Lower lobe of right lung (tissue), 2 donors: ENCODE measurements around the gene JTB. TPM values are rescaled to one million over a fixed set of nuclear protein-coding genes. Genes with fewer than 3 reads are reported as not detected.

Experiments used
- ATAC-seq, 2 donors: fragments of 200-7000 bp; cut with Tn5 transposase; one replicate each; pipeline ENCODE4 v1.9.1; 2020 to 2022; ENCODE audit warnings: mild to moderate bottlenecking in 2 of 2, moderate library complexity in 2 of 2
- DNase-seq: peaks from one replicate; pipeline ENCODE4 v3.0.0-alpha.2; 2020
- H3K27ac ChIP-seq: fragments of 200-600 bp; one replicate; pipeline ENCODE4 v1.8.0; 2022
- H3K27me3 ChIP-seq: fragments of 200-600 bp; one replicate; pipeline ENCODE4 v1.8.0; 2022; ENCODE audit warnings: low read depth
- H3K36me3 ChIP-seq: fragments of 200-600 bp; one replicate; pipeline ENCODE4 v1.8.0; 2022; ENCODE audit warnings: mild to moderate bottlenecking
- H3K4me1 ChIP-seq: fragments of 200-600 bp; one replicate; pipeline ENCODE4 v1.8.0; 2022
- H3K4me3 ChIP-seq: fragments of 200-600 bp; one replicate; pipeline ENCODE4 v1.8.0; 2022; ENCODE audit warnings: mild to moderate bottlenecking
- H3K9me3 ChIP-seq: fragments of 200-600 bp; one replicate; pipeline ENCODE4 v1.8.0; 2022
- intact Hi-C: fragments of 100-400 bp; cut with DNase I; formaldehyde crosslinking; loops from one replicate; pipeline ENCODE4 v1.11.0; 2022
- total RNA-seq: library from RNA; stranded (reverse); fragmentation: NEBNext Ultra II Directional; extraction: Animal tissue kit (Norgen Biotek cat#: 25700); gene quantifications from one replicate; pipeline ENCODE4 v1.2.1, GENCODE V29; 2021
- TF ChIP-seq, protein P1 (sequence below): fragments of 200-600 bp; IDR thresholded peaks from one replicate; pipeline ENCODE4 v1.8.0; 2022; ENCODE audit warnings: antibody characterized with exemption, mild to moderate bottlenecking
- donor health status: DM: no; HTN: yes; CAD: no; lungs with severe emphysema.

JTB gene
- total RNA-seq, 1 donor from 2014 or later = 121 TPM

DNA sequence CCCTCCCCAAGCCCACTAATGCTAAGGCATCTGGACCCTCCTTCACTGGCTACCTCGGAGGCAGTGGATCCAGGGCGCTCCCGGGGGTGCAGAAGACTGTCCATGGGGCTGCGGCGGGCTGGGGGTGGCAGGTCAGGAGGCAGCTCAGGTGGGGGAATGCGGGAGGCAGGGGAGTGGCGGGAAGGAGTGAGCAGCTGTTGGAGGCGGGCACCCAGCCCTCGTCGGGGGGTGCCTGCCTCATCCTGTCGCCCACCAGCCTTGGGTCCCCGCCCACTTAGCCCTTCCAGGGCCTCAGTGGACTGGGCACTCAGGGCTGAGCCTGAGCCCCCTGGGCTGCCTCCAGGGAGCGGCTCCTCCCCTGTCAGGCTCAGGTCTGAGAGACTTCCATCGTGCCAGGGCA lies 44.0 kb downstream of the JTB start:
- TF ChIP-seq, protein P1, sequence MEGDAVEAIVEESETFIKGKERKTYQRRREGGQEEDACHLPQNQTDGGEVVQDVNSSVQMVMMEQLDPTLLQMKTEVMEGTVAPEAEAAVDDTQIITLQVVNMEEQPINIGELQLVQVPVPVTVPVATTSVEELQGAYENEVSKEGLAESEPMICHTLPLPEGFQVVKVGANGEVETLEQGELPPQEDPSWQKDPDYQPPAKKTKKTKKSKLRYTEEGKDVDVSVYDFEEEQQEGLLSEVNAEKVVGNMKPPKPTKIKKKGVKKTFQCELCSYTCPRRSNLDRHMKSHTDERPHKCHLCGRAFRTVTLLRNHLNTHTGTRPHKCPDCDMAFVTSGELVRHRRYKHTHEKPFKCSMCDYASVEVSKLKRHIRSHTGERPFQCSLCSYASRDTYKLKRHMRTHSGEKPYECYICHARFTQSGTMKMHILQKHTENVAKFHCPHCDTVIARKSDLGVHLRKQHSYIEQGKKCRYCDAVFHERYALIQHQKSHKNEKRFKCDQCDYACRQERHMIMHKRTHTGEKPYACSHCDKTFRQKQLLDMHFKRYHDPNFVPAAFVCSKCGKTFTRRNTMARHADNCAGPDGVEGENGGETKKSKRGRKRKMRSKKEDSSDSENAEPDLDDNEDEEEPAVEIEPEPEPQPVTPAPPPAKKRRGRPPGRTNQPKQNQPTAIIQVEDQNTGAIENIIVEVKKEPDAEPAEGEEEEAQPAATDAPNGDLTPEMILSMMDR = no peak
- intact Hi-C loops = no loop called here
- Histone ChIP-seq H3K4me1 (peaks cover 7% of the 10 kb centered on the region), H3K27me3 (no peaks in the 10 kb centered on the region), H3K36me3 (peaks cover 89% of the 10 kb centered on the region), H3K9me3 (no peaks in the 10 kb centered on the region), H3K27ac (no peak overlapping the region), H3K4me3 (no peak overlapping the region)
- ATAC-seq = no peak
- no peak for DNase-seq

DNA sequence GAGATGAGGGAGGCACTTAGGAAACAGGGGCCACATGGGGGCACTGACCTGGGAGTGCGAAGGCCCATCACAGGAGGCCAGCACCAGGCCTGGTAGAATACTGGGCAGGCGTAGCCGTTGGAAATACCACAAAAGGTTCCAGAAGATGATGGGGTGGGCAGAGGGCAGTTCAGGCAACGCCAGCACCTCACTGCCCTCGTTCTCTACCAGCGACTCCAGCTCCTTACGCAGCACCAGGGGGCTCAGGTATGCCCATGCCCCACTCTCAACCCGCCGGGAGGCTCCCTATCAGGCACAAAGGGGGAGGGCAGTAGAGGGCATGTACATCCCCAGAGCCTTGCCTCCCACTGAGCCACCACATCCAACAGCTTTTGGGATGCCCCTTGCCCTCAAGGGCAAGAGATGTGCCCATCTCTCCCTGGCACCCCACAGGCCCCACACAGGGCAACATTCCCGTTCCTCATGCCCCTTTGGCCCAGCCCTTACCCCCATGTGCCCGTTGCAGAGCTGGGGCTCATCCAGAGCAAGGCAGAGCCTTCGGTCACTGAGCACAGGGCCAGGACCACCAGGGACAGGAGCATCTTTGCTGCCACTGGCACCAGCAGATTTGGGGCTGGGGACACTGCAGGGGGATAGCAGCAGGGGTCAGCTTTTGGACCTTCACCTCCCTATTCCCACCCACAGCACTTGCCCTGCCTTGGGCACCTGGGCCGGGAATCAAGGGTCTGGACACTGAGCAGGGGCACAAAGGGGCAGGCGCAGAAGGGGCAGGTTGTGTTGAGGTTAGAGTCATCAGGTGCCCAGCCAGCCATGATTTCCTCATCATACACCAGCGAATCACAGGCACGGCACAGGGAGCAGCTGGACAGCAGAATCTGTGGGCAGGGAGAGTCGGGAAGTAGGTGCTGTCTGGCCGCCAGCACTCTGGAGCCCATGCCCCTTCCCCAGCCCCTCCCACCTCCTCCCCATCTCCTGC lies 45.0 kb downstream of the JTB start:
- intact Hi-C loops = no loop called here
- DNase-seq = no peak

DNA sequence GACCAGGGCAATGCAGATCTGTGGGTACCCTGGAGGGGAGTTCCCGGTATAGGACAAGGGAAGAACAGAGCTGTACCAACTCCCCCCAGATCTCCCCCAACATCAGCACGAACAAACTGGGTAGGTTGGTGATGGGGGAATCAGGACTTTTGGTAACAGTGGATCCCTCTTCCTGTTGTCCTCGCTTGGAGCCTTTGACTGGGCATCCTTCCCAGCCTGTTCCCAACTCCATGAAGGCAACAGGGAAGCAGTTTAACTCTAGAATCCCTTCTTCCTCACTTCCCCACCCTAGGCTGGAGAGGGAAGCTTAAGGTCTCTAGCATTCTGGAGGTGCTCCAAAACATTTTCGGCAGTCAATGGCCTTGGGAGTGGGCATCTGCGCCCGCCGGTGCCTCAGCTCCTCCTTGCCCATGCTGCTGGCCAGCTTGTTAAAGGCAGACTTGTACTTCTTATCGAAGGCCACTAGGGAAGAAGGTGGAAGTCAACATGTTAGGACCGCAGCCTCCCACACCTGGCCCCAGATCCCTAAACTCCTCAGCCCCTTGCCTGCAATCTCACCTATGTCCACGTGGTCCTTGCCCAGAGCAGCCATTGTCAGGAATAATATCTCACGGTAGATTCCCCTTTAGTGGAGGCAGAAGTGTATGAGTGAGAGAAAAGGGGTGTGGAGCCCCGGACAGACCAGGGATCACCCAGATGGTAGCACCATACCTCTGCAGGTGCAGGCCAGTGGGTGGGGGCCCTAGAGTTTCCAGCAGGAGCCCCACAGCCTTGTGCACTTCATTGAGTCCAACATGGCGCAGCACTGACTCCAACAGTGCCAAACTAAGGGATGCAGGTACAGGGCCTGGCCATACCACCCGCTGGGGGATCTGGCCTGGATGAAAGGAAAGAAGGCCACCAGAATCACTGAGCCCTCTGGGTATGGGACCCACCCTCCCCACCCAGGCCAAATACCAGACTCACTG lies 47.2 kb downstream of the JTB start:
- ATAC-seq (peak in 1 of 2 donors; percentile 4), DNase-seq (no peak)
- intact Hi-C loops = no loop called here
- Histone ChIP-seq H3K9me3 (no peaks in the 10 kb centered on the region), H3K4me3 (no peak overlapping the region), H3K27me3 (no peaks in the 10 kb centered on the region), H3K27ac (no peak overlapping the region), H3K36me3 (peaks cover 57% of the 10 kb centered on the region), H3K4me1 (peaks cover 11% of the 10 kb centered on the region)
- TF ChIP-seq, protein P1 = no peak

More for the DNA sequence above, 45.0 kb downstream of the JTB start:
- no peak overlapping the region for H3K4me3 ChIP-seq
- ATAC-seq = no peak
- H3K9me3 ChIP-seq = no peaks in the 10 kb centered on the region
- peaks cover 11% of the 10 kb centered on the region for H3K4me1 ChIP-seq
- peaks cover 79% of the 10 kb centered on the region for H3K36me3 ChIP-seq
- TF ChIP-seq, protein P1 = no peak
- no peak overlapping the region for H3K27ac ChIP-seq
- no peaks in the 10 kb centered on the region for H3K27me3 ChIP-seq

DNA sequence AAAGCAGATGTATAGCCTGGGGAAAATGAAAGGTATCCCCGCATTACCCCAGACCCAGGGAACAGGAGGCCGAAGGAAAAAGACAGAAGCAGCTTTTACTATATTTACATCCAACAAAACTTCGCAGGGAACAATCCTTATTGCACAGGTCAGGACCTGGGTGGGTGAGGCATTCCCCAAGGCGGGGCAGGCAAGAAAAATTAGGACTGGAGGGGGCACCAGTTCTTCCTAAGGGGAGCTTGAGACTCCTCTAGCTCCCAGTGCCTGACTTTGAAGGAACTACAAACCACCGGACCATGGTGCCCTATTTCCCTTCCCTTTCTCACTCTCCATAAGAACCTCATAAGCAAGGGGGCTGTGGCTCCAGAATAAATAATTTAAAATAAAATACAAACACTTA lies 48.0 kb downstream of the JTB start:
- no peak overlapping the region for H3K27ac ChIP-seq
- intact Hi-C loops = no loop called here
- ATAC-seq = no peak
- TF ChIP-seq, protein P1 = no peak
- no peak overlapping the region for H3K4me3 ChIP-seq
- no peaks in the 10 kb centered on the region for H3K27me3 ChIP-seq
- DNase-seq = no peak
- H3K4me1 ChIP-seq = peaks cover 11% of the 10 kb centered on the region
- no peaks in the 10 kb centered on the region for H3K9me3 ChIP-seq
- H3K36me3 ChIP-seq = peaks cover 49% of the 10 kb centered on the region

DNA sequence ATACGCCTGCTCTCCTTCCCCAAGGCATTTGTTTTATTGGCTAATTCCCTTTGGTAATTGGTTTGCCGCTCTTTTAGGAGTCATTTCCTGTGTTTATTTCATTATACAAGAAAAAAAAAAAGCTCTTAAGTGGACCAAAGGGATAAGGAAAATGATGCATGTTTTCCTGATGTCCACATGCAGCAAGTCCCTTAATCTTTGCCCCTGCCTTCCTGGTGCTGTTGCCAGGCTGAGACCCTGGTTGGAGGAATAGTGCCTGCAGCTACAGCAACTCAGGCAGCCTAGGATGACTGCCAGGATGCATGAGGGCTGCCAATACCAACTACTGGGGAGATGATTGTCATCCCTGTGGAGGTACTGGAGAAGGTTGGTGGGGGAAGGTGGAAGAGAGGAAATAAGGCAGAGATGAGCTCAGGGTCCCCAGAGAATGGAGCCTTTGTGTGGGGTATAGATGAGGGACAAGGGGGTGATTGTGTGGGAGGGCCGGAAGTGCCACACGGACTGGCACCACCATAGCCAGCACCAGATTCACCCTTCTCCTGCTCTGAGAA lies 48.6 kb downstream of the JTB start:
- peaks cover 43% of the 10 kb centered on the region for H3K36me3 ChIP-seq
- H3K27me3 ChIP-seq = no peaks in the 10 kb centered on the region
- no peak overlapping the region for H3K4me3 ChIP-seq
- no peaks in the 10 kb centered on the region for H3K9me3 ChIP-seq
- TF ChIP-seq, protein P1 = no peak
- H3K4me1 ChIP-seq = peaks cover 16% of the 10 kb centered on the region
- H3K27ac ChIP-seq = peak overlapping the region; percentile 11
- intact Hi-C loops = no loop called here
- DNase-seq (no peak), ATAC-seq (no peak)
